Activated CD4-positive, alpha-beta T cell treated with anti-CD3 and anti-CD28 coated beads, Interleukin-2, amount 10 ng/mL, durations not matched to agents 7 days and 5 days (primary cell): ENCODE measurements around the gene RARS1. TPM values are rescaled to one million over a fixed set of nuclear protein-coding genes. Genes with fewer than 3 reads are reported as not detected.

ENCODE experiments used
- CTCF ChIA-PET: fragments of 350-600 bp; sonication (Branson Sonifier 250); formaldehyde crosslinking; loops from one replicate; lab custom pipeline; 2021; ENCODE audit warnings: antibody characterized with exemption; lab: Charles Lee
- POLR2A ChIA-PET: fragments of 350-600 bp; sonication (Branson Sonifier 250); formaldehyde crosslinking; loops from one replicate; lab custom pipeline; 2021; ENCODE audit warnings: antibody characterized with exemption; lab: Charles Lee
- DNase-seq: peaks from one replicate; pipeline ENCODE4 v3.0.0-alpha.2; 2020
- H3K27ac Mint-ChIP-seq: one replicate; pipeline ENCODE4 v1.8.0; 2021; ENCODE audit warnings: mild to moderate bottlenecking, moderate library complexity, mixed read lengths
- H3K27me3 Mint-ChIP-seq: one replicate; pipeline ENCODE4 v1.8.0; 2021; ENCODE audit warnings: mixed read lengths
- H3K36me3 Mint-ChIP-seq: one replicate; pipeline ENCODE4 v1.8.0; 2021; ENCODE audit warnings: low read depth, mixed read lengths
- H3K4me1 Mint-ChIP-seq: one replicate; pipeline ENCODE4 v1.8.0; 2021; ENCODE audit warnings: mixed read lengths
- H3K4me3 Mint-ChIP-seq: one replicate; pipeline ENCODE4 v1.8.0; 2021; ENCODE audit warnings: mild to moderate bottlenecking, moderate library complexity, mixed read lengths
- H3K9me3 Mint-ChIP-seq: one replicate; pipeline ENCODE4 v1.8.0; 2021; ENCODE audit warnings: mixed read lengths
- microRNA-seq: library from miRNA; unstranded; fragments of <30 nt; microRNA quantifications from one replicate; pipeline ENCODE4 v1.2.0, GENCODE V29; 2021; ENCODE audit warnings: borderline microRNAs expressed, borderline replicate concordance
- total RNA-seq, 2 experiments: library from RNA; stranded (reverse); gene quantifications; one replicate each; pipeline ENCODE4 v1.2.3, GENCODE V29; 2021

RARS1 gene
- total RNA-seq, 2 experiments from 2014 or later: 68.2 to 70.5 TPM

DNA sequence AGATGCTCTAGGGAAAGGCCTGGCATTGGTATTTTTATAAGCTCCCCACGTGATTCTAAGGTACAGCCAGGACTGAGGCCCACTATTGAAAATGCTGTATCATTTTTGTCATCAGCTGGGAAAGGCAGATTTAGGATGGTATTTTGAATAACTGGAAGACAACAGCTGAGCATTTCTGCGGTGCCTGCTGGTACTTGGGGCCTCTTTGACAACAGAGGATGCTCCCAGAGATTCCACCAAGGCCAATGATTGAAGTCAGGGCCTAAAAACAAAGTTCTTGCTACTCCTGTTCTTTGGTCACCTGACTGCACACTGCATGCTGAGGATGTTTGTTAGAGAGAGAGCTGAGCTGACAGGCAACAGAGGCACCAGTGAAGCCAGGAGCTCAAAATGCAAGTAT is 50.9 kb downstream of the RARS1 start:
- POLR2A ChIA-PET: no interaction called here
- H3K4me1 Mint-ChIP-seq: no peaks in the 10 kb centered on the region
- no peak for DNase-seq
- peaks cover 4% of the 10 kb centered on the region for H3K27me3 Mint-ChIP-seq
- H3K36me3 Mint-ChIP-seq: no peaks in the 10 kb centered on the region
- CTCF ChIA-PET: no interaction called here
- H3K4me3 Mint-ChIP-seq: no peak overlapping the region
- no peaks in the 10 kb centered on the region for H3K9me3 Mint-ChIP-seq
- no peak overlapping the region for H3K27ac Mint-ChIP-seq

DNA sequence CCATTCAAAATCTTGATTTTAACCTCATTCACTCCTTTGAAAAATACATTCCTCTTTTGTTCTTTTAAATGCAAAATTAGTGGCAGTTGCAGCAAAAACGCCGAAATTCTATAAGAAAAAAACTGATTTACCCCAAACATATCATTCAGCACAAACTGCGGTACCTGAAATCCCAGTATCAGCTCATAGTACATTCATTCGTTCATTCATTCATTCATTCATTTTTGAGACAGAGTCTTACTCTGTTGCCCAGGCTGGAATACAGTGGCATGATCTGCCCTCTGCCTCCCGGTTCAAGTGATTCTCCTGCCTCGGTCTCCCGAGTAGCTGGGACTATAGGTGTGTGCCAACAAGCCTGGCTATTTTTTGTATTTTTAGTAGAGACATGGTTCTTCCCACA is 63.3 kb downstream of the RARS1 start:
- POLR2A ChIA-PET: interaction anchor here (0.6 kb wide), 1 partner anchor 42 kb away, joined by 3 read pairs; no protein-coding TSS in a partner anchor
- Mint-ChIP-seq H3K9me3 (no peaks in the 10 kb centered on the region), H3K27me3 (no peaks in the 10 kb centered on the region), H3K36me3 (peaks cover 44% of the 10 kb centered on the region), H3K27ac (no peak overlapping the region), H3K4me1 (no peaks in the 10 kb centered on the region), H3K4me3 (no peak overlapping the region)
- CTCF ChIA-PET: no interaction called here
- DNase-seq: no peak

DNA sequence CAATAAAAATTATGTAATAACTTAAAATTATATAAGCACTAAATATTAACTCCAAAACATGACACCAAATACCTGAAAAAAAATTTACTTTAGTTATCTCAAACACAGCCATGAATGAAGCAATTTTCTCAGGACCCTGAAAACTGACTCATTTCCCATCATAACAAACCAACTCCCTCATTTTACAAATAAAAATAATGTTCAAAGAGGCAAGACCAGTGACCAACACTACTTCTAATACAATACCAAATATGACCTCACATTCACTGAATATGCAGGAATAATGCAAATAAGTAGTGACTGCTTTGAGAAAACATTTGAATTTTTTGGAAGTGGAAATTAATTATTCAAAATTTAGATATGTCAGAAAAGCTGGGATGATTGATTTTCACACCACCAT is 64.4 kb downstream of the RARS1 start:
- Mint-ChIP-seq H3K9me3 (no peaks in the 10 kb centered on the region), H3K4me1 (no peaks in the 10 kb centered on the region), H3K27ac (no peak overlapping the region), H3K27me3 (no peaks in the 10 kb centered on the region), H3K4me3 (no peak overlapping the region), H3K36me3 (peaks cover 49% of the 10 kb centered on the region)
- no peak for DNase-seq
- ChIA-PET CTCF (no interaction called here), POLR2A (no interaction called here)

GRCh38 chr5:168552146-168552545 is 65.9 kb downstream of the RARS1 start:
- ChIA-PET POLR2A (no interaction called here), CTCF (no interaction called here)
- no peaks in the 10 kb centered on the region for H3K9me3 Mint-ChIP-seq
- no peaks in the 10 kb centered on the region for H3K27me3 Mint-ChIP-seq
- H3K27ac Mint-ChIP-seq: no peak overlapping the region
- DNase-seq: no peak
- H3K36me3 Mint-ChIP-seq: peaks cover 56% of the 10 kb centered on the region
- no peaks in the 10 kb centered on the region for H3K4me1 Mint-ChIP-seq
- H3K4me3 Mint-ChIP-seq: no peak overlapping the region

- Mint-ChIP-seq H3K4me3 (no peak overlapping the region), H3K36me3 (peaks cover 54% of the 10 kb centered on the region), H3K9me3 (no peaks in the 10 kb centered on the region), H3K27ac (no peak overlapping the region), H3K4me1 (no peaks in the 10 kb centered on the region), H3K27me3 (no peaks in the 10 kb centered on the region)
- ChIA-PET POLR2A (no interaction called here), CTCF (no interaction called here)
- DNase-seq: no peak
These were observed 67.3 kb downstream of the RARS1 start for GRCh38 chr5:168553377-168554130.

DNA sequence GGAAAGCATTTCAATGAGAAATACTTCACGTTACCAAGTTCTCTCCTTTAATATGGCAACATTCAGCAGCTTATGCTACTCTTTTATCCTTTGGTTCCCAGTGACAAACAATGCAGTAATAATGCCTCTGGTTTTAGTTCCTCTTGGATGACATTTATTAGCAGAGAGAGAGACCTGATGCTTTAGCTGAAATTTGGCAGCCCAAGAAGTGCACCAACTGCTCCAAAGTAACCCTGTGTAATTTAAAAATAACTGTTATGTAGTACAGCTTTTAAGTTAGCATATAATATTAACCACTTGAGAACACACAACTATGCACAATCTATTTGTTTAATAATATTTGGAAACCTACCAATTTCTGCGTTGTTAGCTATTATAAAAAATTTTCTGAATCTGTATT is 71.1 kb downstream of the RARS1 start:
- peaks cover 65% of the 10 kb centered on the region for H3K36me3 Mint-ChIP-seq
- CTCF ChIA-PET: no interaction called here

DNA sequence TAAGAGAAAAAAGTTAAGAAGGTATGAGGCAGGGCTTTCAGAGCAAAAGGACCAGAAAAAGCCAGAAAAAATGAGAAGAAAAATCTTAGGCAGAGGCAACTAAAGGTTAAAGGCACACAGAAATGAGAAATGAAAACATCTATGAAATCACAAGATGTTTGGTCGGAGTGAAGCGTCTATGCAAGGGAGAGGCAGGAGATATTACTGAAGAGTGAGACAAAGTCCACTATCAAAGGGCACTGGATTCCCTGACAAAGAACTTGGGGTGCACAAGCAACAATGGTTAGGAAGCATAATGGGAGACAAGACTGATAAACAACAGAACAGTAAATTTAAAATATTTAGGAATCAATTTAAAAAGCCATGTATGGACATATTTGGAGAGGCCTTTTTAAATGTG is 76.0 kb downstream of the RARS1 start:
- DNase-seq: no peak
- CTCF ChIA-PET: no interaction called here
- H3K36me3 Mint-ChIP-seq: peaks cover 45% of the 10 kb centered on the region
- POLR2A ChIA-PET: no interaction called here
- no peak overlapping the region for H3K4me3 Mint-ChIP-seq
- no peaks in the 10 kb centered on the region for H3K9me3 Mint-ChIP-seq
- no peaks in the 10 kb centered on the region for H3K4me1 Mint-ChIP-seq
- no peak overlapping the region for H3K27ac Mint-ChIP-seq
- no peaks in the 10 kb centered on the region for H3K27me3 Mint-ChIP-seq

More for the DNA sequence above, 71.1 kb downstream of the RARS1 start:
- no peak overlapping the region for H3K4me3 Mint-ChIP-seq
- no peaks in the 10 kb centered on the region for H3K4me1 Mint-ChIP-seq
- POLR2A ChIA-PET: interaction anchor here (0.6 kb wide), 1 partner anchor 63 kb away, joined by 4 read pairs; no protein-coding TSS in a partner anchor
- no peaks in the 10 kb centered on the region for H3K27me3 Mint-ChIP-seq
- no peak for DNase-seq
- H3K27ac Mint-ChIP-seq: no peak overlapping the region
- no peaks in the 10 kb centered on the region for H3K9me3 Mint-ChIP-seq

DNA sequence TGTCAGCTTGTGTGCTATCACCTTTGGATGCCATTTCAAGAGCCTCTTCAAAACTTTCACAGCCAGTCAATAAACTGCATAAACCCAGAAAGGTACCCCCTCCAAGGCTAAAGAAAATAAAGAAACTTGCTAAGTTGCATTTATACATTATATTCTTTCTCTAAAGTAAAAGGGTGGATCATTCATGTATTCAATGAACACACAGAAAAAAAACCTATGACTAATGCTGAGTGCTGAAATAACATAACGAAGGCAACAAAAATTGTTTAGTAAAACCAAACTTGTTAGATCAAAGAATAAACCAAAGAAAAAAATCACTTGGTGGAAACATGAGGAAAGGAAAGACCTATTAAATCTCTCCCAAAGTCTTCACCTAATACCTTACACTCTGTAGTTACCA is 77.7 kb downstream of the RARS1 start:
- ChIA-PET POLR2A (no interaction called here), CTCF (no interaction called here)
- Mint-ChIP-seq H3K27me3 (no peaks in the 10 kb centered on the region), H3K36me3 (peaks cover 49% of the 10 kb centered on the region), H3K4me1 (no peaks in the 10 kb centered on the region), H3K9me3 (no peaks in the 10 kb centered on the region), H3K27ac (no peak overlapping the region), H3K4me3 (no peak overlapping the region)
- DNase-seq: no peak

GRCh38 chr5:168568738-168569137 is 82.5 kb downstream of the RARS1 start:
- H3K4me3 Mint-ChIP-seq: no peak overlapping the region
- ChIA-PET CTCF (no interaction called here), POLR2A (no interaction called here)
- DNase-seq: no peak
- H3K9me3 Mint-ChIP-seq: no peaks in the 10 kb centered on the region
- peaks cover 38% of the 10 kb centered on the region for H3K36me3 Mint-ChIP-seq
- H3K27me3 Mint-ChIP-seq: no peaks in the 10 kb centered on the region
- H3K27ac Mint-ChIP-seq: no peak overlapping the region
- peaks cover 6% of the 10 kb centered on the region for H3K4me1 Mint-ChIP-seq

Small RNAs within 50 kb of the gene (microRNA-seq; reads per million reads assigned to microRNA genes)
- not detected for gene MIR103A1
- not detected for gene MIR103B1

Other genes with a start within 250 kb of the RARS1 start
- under 1 TPM; 0.04 to 0.60 TPM for gene WWC1, start 194.8 kb upstream of the RARS1 start, total RNA-seq
- not detected for gene FBLL1, start 42.8 kb downstream of the RARS1 start, total RNA-seq
- gene PANK3, start 92.9 kb downstream of the RARS1 start, total RNA-seq: 10 to 100 TPM; 42.4 to 47.3 TPM